Peyer's patch (tissue), 4 donors: ENCODE measurements around the gene SLC45A1. TPM values are rescaled to one million over a fixed set of nuclear protein-coding genes. Genes with fewer than 3 reads are reported as not detected.

Experiments
- DNase-seq, 3 donors: peaks; one replicate each; pipeline ENCODE4 v3.0.0-alpha.2; 2017 to 2019
- H3K27ac ChIP-seq, 4 donors: fragments of 200-600 bp; sonication (generic); one replicate each; pipeline ENCODE4 v1.5.1; 2016 to 2019
- H3K27me3 ChIP-seq, 2 donors: fragments of 200-600 bp; sonication (generic); one replicate each; pipeline ENCODE4 v1.5.1; 2019
- H3K36me3 ChIP-seq, 3 donors: fragments of 200-600 bp; sonication (generic); one replicate each; pipeline ENCODE4 v1.5.1; 2016 to 2019
- H3K4me1 ChIP-seq, 4 donors: fragments of 200-600 bp; sonication (generic); one replicate each; pipeline ENCODE4 v1.5.1; 2016 to 2019
- H3K4me3 ChIP-seq, 4 donors: fragments of 200-600 bp; sonication (generic); 1 replicate in 3 of 4; 2 replicates in 1 of 4; pipeline ENCODE4 v1.5.1; 2016 to 2019; ENCODE audit warnings: mild to moderate bottlenecking in 1 of 4
- H3K9me3 ChIP-seq, 4 donors: fragments of 200-600 bp; sonication (generic); one replicate each; pipeline ENCODE4 v1.5.1; 2016 to 2019; ENCODE audit warnings: mild to moderate bottlenecking in 1 of 4
- CTCF ChIP-seq, 6 experiments: fragments of 450-650 bp in 4 of 6; fragments of 200-600 bp in 2 of 6; sonication (generic) in 1 of 6; IDR thresholded peaks; one replicate each; pipeline ENCODE4 v1.5.1; 2017 to 2019; ENCODE audit warnings: antibody characterized with exemption in 6 of 6, mild to moderate bottlenecking in 3 of 6, moderate library complexity in 1 of 6
- POLR2A ChIP-seq, 2 donors: fragments of 450-650 bp; IDR thresholded peaks; one replicate each; pipeline ENCODE4 v1.5.1; 2017; ENCODE audit warnings: antibody characterized with exemption in 2 of 2, mild to moderate bottlenecking in 2 of 2, moderate library complexity in 2 of 2
- total RNA-seq, 4 donors: library from RNA; depleted of rRNA; stranded (reverse); fragments of >200 nt; gene quantifications; one replicate each; pipeline ENCODE4 v1.1.0, GENCODE V29; 2016

Gene SLC45A1
- total RNA-seq, 4 donors from 2014 or later: 0.70 to 2.5 (median 1.1) TPM

GRCh38 chr1:8370046-8370881 lies 52.4 kb downstream of the SLC45A1 start:
- H3K36me3 ChIP-seq: peaks cover 0 to 12% (median 0%) of the 10 kb centered on the region in 3 donors
- H3K4me3 ChIP-seq: no peak overlapping the region
- H3K27me3 ChIP-seq: no peaks in the 10 kb centered on the region
- peaks cover 0 to 72% (median 0%) of the 10 kb centered on the region in 4 donors for H3K4me1 ChIP-seq
- TF ChIP-seq POLR2A (IDR thresholded peaks at IDR 0.05): no peak
- DNase-seq: no peak
- peak overlapping the region in 3 of 4 donors; percentile 19 to 75 (median 25) for H3K27ac ChIP-seq
- H3K9me3 ChIP-seq: no peaks in the 10 kb centered on the region

- Histone ChIP-seq H3K4me3 (no peak overlapping the region), H3K27me3 (no peaks in the 10 kb centered on the region), H3K4me1 (peaks cover 0 to 70% (median 0%) of the 10 kb centered on the region in 4 donors), H3K36me3 (peaks cover 0 to 5% (median 0%) of the 10 kb centered on the region in 3 donors), H3K9me3 (no peaks in the 10 kb centered on the region), H3K27ac (peak overlapping the region; percentile 9 to 75 (median 22))
- TF ChIP-seq POLR2A (IDR thresholded peaks at IDR 0.05): no peak
- no peak for TF ChIP-seq CTCF (IDR thresholded peaks at IDR 0.05)
- no peak for DNase-seq
Measured at GRCh38 chr1:8370905-8371315, 53.0 kb downstream of the SLC45A1 start.

GRCh38 chr1:8371372-8371991 lies 53.6 kb downstream of the SLC45A1 start:
- no peak for TF ChIP-seq POLR2A (IDR thresholded peaks at IDR 0.05)
- TF ChIP-seq CTCF (IDR thresholded peaks at IDR 0.05): no peak

GRCh38 chr1:8373125-8373524 lies 55.2 kb downstream of the SLC45A1 start:
- no peaks in the 10 kb centered on the region for H3K36me3 ChIP-seq
- TF ChIP-seq POLR2A (IDR thresholded peaks at IDR 0.05) (no peak), CTCF (IDR thresholded peaks at IDR 0.05) (no peak)
- peak overlapping the region; percentile 3 to 75 (median 28) for H3K27ac ChIP-seq
- H3K27me3 ChIP-seq: no peaks in the 10 kb centered on the region
- peaks cover 0 to 60% (median 0%) of the 10 kb centered on the region in 4 donors for H3K4me1 ChIP-seq
- H3K4me3 ChIP-seq: no peak overlapping the region
- no peaks in the 10 kb centered on the region for H3K9me3 ChIP-seq
- DNase-seq: no peak

More at GRCh38 chr1:8371372-8371991, 53.6 kb downstream of the SLC45A1 start:
- H3K27ac ChIP-seq: peak overlapping the region; percentile 9 to 75 (median 30)
- DNase-seq: peak in 1 of 3 donors; percentile 37
- H3K36me3 ChIP-seq: peaks cover 0 to under 1% (median 0%) of the 10 kb centered on the region in 3 donors
- H3K27me3 ChIP-seq: no peaks in the 10 kb centered on the region
- peaks cover 0 to 70% (median 0%) of the 10 kb centered on the region in 4 donors for H3K4me1 ChIP-seq
- H3K9me3 ChIP-seq: no peaks in the 10 kb centered on the region
- H3K4me3 ChIP-seq: no peak overlapping the region

- Histone ChIP-seq H3K27me3 (no peaks in the 10 kb centered on the region), H3K4me1 (peaks cover 0 to 62% (median 0%) of the 10 kb centered on the region in 4 donors), H3K9me3 (no peaks in the 10 kb centered on the region), H3K36me3 (no peaks in the 10 kb centered on the region), H3K27ac (peak overlapping the region; percentile 18 to 75 (median 28)), H3K4me3 (no peak overlapping the region)
- no peak for DNase-seq
- TF ChIP-seq POLR2A (IDR thresholded peaks at IDR 0.05) (no peak), CTCF (IDR thresholded peaks at IDR 0.05) (no peak)
Measured at GRCh38 chr1:8373581-8374241, 55.8 kb downstream of the SLC45A1 start.
